Colon (tissue), 2 donors: ENCODE data around the gene HACD4.

ENCODE experiments used
- FAIRE-seq: peaks from 2 replicates; lab custom pipeline; 2012; peaks lifted over from hg19 to GRCh38; lab: Jason Lieb, UNC
- donor health status: control.
- donor health status: control.

HACD4 gene

GRCh38 chr9:20962536-20963225 is 68.8 kb downstream of the HACD4 start:
- FAIRE-seq = no peak

DNA sequence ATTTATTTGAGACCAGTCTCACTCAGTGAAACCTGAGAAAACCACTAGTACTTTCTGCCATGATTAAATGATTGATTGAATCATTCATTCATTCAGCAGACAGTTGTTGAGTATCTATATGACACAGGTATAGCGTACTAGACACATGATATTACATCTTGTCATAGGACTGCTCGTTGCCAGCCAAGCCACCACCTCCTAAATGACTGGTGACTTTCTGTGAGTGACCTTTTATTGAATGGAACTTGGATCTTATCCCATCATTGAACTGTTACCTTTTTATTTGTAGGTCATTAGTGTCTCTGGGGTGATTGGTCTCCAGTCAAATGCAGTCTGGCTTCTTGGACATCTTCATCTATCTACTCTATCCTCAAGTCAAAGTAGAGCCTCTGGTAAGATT is 80.7 kb downstream of the HACD4 start:
- FAIRE-seq = no peak
